ENCODE measurements around the gene USP34.

Gene USP34

DNA sequence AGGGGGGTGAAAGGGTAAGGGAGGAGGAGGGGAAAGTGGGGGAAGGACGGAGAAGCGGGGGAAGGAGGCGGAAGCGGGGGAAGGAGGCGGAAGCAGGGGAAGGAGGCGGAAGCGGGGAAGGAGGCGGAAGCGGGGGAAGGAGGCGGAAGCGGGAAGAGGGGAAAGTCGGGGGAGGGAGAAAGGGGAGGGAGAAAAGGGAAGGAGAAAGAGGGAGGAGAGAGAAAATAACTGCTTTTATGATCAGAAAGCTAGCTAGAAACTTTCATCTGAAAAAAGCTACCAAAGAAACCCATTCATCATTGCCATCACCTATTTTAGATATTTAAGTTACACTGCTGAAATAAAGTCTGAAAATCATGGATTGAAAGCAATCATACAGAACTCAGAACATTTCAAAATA, 72.5 kb downstream of the USP34 start:
- no peak for TF ChIP-seq CEBPB (IDR thresholded peaks at IDR 0.05)
- no peak for TF ChIP-seq EGR1 (IDR thresholded peaks at IDR 0.05)
- TF ChIP-seq TAF1 (IDR thresholded peaks at IDR 0.05; ENCODE audit: low read depth), result no peak
- no peak for TF ChIP-seq RAD21 (IDR thresholded peaks at IDR 0.05; ENCODE audit: low read depth)
- TF ChIP-seq TEAD4 (IDR thresholded peaks at IDR 0.05), result no peak
- TF ChIP-seq, protein P1, sequence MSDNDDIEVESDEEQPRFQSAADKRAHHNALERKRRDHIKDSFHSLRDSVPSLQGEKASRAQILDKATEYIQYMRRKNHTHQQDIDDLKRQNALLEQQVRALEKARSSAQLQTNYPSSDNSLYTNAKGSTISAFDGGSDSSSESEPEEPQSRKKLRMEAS (IDR thresholded peaks at IDR 0.05), result no peak
- TF ChIP-seq TCF12 (IDR thresholded peaks at IDR 0.05; ENCODE audit: low read depth), result no peak
- TF ChIP-seq FOXM1 (IDR thresholded peaks at IDR 0.05; ENCODE audit: borderline replicate concordance, low read depth), result no peak
- TF ChIP-seq, protein P2, sequence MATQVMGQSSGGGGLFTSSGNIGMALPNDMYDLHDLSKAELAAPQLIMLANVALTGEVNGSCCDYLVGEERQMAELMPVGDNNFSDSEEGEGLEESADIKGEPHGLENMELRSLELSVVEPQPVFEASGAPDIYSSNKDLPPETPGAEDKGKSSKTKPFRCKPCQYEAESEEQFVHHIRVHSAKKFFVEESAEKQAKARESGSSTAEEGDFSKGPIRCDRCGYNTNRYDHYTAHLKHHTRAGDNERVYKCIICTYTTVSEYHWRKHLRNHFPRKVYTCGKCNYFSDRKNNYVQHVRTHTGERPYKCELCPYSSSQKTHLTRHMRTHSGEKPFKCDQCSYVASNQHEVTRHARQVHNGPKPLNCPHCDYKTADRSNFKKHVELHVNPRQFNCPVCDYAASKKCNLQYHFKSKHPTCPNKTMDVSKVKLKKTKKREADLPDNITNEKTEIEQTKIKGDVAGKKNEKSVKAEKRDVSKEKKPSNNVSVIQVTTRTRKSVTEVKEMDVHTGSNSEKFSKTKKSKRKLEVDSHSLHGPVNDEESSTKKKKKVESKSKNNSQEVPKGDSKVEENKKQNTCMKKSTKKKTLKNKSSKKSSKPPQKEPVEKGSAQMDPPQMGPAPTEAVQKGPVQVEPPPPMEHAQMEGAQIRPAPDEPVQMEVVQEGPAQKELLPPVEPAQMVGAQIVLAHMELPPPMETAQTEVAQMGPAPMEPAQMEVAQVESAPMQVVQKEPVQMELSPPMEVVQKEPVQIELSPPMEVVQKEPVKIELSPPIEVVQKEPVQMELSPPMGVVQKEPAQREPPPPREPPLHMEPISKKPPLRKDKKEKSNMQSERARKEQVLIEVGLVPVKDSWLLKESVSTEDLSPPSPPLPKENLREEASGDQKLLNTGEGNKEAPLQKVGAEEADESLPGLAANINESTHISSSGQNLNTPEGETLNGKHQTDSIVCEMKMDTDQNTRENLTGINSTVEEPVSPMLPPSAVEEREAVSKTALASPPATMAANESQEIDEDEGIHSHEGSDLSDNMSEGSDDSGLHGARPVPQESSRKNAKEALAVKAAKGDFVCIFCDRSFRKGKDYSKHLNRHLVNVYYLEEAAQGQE (IDR thresholded peaks at IDR 0.05; ENCODE audit: low read depth), result no peak

DNA sequence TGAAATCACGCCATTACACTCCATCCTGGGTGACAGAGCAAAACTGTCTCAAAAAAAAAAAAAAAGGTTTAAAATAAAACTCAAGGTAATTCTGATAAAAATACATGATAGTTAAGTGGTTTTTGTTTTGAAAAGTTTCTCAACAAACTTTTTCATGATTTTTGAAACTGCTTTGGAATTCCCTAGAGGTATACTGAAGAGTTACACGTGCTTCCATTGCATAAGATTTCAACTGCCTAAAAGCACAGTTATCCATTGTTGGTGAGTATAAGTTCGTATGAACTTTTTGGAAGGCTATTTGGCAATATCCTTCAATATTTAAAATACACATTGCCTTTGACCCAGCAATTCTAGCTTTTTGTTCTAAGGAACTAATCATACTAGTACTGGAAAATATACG, 74.9 kb downstream of the USP34 start:
- TF ChIP-seq EP300 (IDR thresholded peaks at IDR 0.05; ENCODE audit: borderline replicate concordance) (no peak), RAD21 (IDR thresholded peaks at IDR 0.05; ENCODE audit: low read depth) (no peak), EGR1 (IDR thresholded peaks at IDR 0.05) (no peak), NFIC (IDR thresholded peaks at IDR 0.05) (no peak), TCF12 (IDR thresholded peaks at IDR 0.05; ENCODE audit: low read depth) (no peak), TEAD4 (IDR thresholded peaks at IDR 0.05) (no peak), FOXM1 (IDR thresholded peaks at IDR 0.05; ENCODE audit: borderline replicate concordance, low read depth) (no peak), ZBTB7A (IDR thresholded peaks at IDR 0.05; ENCODE audit: low read depth) (no peak)
- TF ChIP-seq, protein P1 (IDR thresholded peaks at IDR 0.05), result no peak
- TF ChIP-seq, protein P2 (IDR thresholded peaks at IDR 0.05; ENCODE audit: low read depth), result no peak
- TF ChIP-seq, protein P3, sequence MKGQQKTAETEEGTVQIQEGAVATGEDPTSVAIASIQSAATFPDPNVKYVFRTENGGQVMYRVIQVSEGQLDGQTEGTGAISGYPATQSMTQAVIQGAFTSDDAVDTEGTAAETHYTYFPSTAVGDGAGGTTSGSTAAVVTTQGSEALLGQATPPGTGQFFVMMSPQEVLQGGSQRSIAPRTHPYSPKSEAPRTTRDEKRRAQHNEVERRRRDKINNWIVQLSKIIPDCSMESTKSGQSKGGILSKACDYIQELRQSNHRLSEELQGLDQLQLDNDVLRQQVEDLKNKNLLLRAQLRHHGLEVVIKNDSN (IDR thresholded peaks at IDR 0.05), result no peak

DNA sequence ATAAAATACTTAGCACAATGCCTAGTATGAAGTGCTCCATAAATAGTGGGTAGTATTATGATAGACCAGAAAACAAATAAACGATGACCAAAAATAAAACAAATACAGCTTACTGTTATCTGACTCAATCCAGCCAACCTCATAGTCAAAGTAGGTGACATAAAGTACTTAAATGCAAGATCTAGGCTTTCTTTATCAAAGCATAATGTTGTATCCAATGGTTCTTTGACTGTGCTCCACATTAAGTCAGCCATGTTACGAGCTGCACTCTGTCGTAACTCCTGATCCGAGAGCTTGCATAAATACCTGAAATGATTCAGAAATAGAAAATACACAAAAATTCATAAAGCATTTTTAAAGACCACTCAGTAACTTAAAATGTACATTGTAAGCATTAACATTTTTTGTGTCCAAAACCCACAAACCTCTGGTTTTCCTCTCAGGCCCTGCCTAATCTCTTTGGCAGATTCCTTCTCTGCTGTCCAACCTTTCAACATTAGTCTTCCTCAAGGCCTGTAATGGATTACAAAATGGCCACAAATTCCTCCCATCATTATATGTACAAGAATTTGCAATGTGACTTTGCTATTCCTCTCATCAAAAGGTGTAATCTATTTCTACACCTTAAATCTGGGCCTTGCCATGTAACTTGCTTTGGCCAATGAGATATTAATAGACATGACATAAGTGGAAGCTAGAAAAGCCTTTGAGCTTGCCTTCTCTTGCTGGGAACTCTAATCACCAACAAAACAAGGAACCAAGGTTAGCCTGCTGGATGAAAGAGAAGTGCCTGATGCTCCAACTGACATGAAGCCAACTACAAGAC, 90.6 kb downstream of the USP34 start:
- TF ChIP-seq NFIC (IDR thresholded peaks at IDR 0.05) (no peak), TAF1 (IDR thresholded peaks at IDR 0.05; ENCODE audit: low read depth) (no peak), CEBPB (IDR thresholded peaks at IDR 0.05) (no peak), YY1 (IDR thresholded peaks at IDR 0.05; ENCODE audit: low read depth) (no peak)

DNA sequence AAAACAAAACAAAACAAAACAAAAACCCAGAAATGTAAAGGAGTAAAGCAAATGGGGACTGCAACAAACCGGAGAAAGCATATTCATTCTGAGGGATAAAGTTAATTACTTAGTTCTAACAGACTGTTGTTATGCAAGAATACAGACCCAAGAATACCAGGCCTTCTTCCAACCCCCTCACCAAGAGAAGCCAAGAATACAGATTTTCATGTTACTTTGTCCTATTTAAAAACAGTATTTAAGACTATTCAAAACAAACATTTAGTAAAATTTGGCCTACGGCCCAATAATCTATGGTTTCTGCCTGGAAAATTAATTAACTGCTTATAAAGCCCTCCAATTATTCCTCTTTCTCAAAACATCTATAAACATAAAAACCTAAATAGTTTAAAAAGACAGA, 91.4 kb downstream of the USP34 start:
- TF ChIP-seq, protein P2 (IDR thresholded peaks at IDR 0.05; ENCODE audit: low read depth), result no peak
- TF ChIP-seq TAF1 (IDR thresholded peaks at IDR 0.05; ENCODE audit: low read depth), result no peak
- no peak for TF ChIP-seq EP300 (IDR thresholded peaks at IDR 0.05; ENCODE audit: borderline replicate concordance)
- TF ChIP-seq CREB1 (IDR thresholded peaks at IDR 0.05; ENCODE audit: low read depth), result no peak
- no peak for TF ChIP-seq NFIC (IDR thresholded peaks at IDR 0.05)
- TF ChIP-seq, protein P1 (IDR thresholded peaks at IDR 0.05), result no peak
- TF ChIP-seq CEBPB (IDR thresholded peaks at IDR 0.05), result no peak

DNA sequence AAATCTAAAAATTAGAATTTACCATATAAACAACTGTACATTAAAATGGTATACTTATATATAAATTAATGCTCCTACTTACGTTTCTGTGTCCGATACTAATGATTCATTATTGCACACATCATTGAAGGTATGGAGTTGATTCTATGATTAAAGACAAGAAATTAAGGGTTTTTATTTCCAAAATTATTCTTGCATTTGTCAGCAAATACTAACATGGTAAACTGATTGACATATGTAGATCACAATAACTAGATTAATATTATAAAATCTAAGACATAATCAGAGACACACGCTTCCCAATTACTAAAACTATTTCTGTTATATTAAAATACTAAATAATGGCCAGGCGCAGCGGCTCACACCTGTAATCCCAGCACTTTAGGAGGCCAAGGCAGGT, 92.6 kb downstream of the USP34 start:
- TF ChIP-seq EP300 (IDR thresholded peaks at IDR 0.05; ENCODE audit: borderline replicate concordance) (no peak), CEBPB (IDR thresholded peaks at IDR 0.05) (no peak), ZBTB7A (IDR thresholded peaks at IDR 0.05; ENCODE audit: low read depth) (no peak), EGR1 (IDR thresholded peaks at IDR 0.05) (no peak), TEAD4 (IDR thresholded peaks at IDR 0.05) (no peak)

Measured in Ishikawa (cell line).